GM13977 (cell line): ENCODE measurements around the gene IL17RC.

ENCODE experiments used
- DNase-seq: peaks from one replicate; pipeline ENCODE4 v3.0.0; 2012; ENCODE audit warnings: low spot score
- CTCF ChIP-seq: IDR thresholded peaks from 2 replicates; pipeline ENCODE4 v1.5.1; 2012; ENCODE audit warnings: mild to moderate bottlenecking, control low read depth; ENCODE audit not compliant: insufficient read depth; ENCODE audit errors: extremely low read depth, missing control alignments
- in situ Hi-C: fragments of 300-500 bp; cut with MboI; formaldehyde crosslinking; loops from one replicate; pipeline ENCODE4 v1.12.0; 2022; ENCODE audit warnings: low sequenced_read_pairs, low pct_unique_long_range_greater_than_20kb, mixed read lengths, inconsistent platforms; ENCODE audit not compliant: unreplicated experiment

IL17RC gene

GRCh38 chr3:9886328-9886727 is 30.6 kb upstream of the IL17RC start:
- no peak for TF ChIP-seq CTCF
- in situ Hi-C loops, result no loop called here
- DNase-seq, result no peak

GRCh38 chr3:9887480-9887879 is 29.4 kb upstream of the IL17RC start:
- in situ Hi-C loops, result no loop called here
- no peak for DNase-seq
- TF ChIP-seq CTCF, result no peak

GRCh38 chr3:9888540-9888939 is 28.4 kb upstream of the IL17RC start:
- TF ChIP-seq CTCF, result no peak
- in situ Hi-C loops, result no loop called here

GRCh38 chr3:9889405-9889804 is 27.5 kb upstream of the IL17RC start:
- no peak for TF ChIP-seq CTCF
- no peak for DNase-seq
- in situ Hi-C loops, result no loop called here

More at GRCh38 chr3:9888540-9888939, 28.4 kb upstream of the IL17RC start:
- DNase-seq, result no peak

GRCh38 chr3:9890249-9891071 is 26.4 kb upstream of the IL17RC start, which contains the start of gene JAGN1:
JAGN1 (plus strand) TSS chr3:9890610; CDS start chr3:9890723, 113 bp downstream.
- DNase-seq, result peak; percentile 94
- no peak for TF ChIP-seq CTCF
- in situ Hi-C loops, result no loop called here

- no peak for DNase-seq
- in situ Hi-C loops, result no loop called here
- no peak for TF ChIP-seq CTCF
Measured at GRCh38 chr3:9891072-9891622, 25.8 kb upstream of the IL17RC start.
